Fibroblast of skin of right quadriceps (primary cell): Measurements from ENCODE around the gene OR8A1.

Source experiments
- DNase-seq: peaks from one replicate; pipeline ENCODE4 v3.0.0-alpha.2; 2013

Gene OR8A1

DNA sequence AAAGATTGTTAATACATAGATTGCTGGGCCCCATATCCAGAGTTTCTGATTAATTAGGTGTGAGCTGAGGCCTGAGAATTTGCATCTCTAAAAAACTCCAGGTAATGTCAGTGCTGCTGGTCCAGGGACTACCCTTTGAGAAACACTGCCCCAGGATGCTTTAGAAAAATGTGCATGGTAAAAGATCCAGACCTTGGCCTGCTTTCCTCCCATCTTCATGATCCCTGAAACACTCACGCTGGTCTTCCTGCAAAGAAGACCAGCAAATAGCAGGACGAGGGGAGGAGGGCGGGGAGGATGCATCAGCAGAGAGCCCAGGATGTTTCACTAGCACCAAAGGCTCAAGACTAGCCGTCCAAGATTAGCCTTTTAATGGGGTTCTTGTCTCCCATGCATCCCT, at the start of gene OR8A1:
Gene OR8A1 (plus strand): TSS at position 301 of the 400 bp plus-strand sequence. CDS start 123 bp downstream, outside the sequence.
- no peak for DNase-seq

DNA sequence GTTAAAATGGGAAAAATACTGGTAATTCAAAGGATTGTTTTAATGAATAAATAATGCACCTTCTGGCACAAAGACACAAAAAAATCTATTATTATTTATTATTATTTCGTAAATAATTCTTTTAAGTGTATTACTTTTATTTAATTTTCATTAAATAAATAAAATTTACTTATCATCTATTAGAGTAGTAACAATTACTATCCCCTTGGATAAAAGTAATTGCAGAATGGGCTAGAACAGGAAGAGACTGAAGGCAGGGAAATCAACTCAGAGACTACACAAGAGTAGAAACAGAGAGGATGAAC, 49.3 kb upstream of the OR8A1 start:
- DNase-seq, result no peak

DNA sequence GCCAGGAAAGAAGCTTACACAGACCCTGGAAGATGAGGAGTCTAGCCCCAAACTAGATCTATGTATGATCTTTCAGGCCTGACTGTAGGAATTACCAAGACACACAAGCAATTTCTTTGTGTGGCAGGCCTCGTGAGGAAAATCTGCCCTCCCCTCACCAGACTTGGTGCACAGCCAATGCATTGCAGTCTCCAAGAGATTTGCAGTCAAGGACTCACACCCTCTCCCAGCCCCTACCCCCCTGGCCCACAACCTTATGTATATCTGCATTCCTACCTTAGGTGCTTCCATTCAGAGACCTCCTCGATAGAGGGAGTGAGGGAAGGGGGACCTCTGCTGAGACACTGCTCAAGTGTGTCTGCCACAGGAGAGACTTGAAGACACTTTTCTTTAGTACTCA, 36.2 kb upstream of the OR8A1 start:
- DNase-seq, result no peak

DNA sequence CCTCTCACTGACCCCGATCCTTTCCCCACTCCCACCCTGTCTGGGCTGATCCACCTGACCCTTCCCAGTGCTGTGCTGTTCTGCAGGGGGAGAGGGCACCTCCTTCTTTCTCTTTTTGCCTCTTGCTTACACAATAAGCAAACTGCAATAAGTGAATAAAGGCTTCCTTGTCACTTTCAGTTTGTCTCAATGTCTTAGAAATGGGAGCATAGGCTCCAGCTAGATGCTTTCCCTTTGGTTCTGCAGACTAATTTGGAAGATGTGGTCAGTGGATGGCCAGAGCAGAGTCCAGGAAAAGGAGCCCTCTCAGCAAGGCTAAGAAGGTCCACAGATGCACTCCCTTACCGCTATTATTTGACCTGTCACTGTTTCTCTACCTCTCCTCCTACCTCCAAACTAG, 35.7 kb upstream of the OR8A1 start:
- DNase-seq, result no peak

DNA sequence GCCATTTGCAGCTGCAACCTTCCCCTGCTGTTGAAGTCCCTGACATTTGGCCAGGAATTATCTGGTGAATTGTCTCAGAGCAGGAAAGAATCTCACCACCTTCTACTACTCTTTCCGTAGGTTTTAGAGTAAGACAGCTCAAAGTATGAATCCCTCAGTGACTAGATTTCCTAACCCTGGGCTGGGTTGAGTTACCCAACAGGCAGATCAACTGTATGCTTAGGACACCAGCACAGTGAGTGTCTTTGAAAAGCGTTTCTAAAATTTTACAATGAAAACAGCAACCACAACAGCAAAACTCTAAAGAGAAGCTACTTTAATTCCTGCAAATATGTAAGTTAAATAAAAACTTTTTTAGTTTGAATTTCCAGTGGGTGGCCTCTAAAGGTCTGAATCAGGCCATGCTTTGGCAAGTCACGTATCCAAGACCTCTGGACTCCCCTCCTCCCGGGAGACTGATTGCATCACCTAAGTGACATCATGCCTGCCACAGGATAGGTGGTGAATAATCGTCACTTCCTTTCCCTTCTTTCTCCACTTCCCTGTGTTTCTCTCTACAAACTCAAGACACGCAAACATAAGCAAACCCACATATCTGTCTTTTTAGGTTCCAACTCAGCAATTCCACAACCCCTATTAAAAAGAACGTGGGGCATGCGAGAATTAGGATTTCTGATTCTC, 34.1 kb upstream of the OR8A1 start:
- DNase-seq, result peak; percentile 24

DNA sequence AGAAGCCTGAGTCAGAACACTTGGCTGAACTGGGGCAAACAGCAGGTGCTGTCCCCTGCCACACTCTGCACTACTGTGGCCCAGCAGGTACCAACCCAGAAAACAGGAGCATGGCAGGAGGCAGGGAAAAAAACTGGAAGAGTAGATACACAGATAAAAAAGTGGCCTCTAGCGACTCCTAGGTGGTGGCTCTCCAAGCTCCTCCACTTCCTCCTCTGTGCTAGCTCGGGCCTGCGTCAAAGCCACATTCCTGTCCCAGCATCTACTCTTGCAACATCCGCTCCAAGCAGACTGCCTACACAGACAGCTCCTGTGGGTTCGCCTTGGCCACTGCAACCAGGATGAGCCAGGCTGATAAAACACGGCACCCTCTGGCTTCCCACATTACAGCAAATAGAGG, 33.3 kb upstream of the OR8A1 start:
- DNase-seq, result peak; percentile 39

DNA sequence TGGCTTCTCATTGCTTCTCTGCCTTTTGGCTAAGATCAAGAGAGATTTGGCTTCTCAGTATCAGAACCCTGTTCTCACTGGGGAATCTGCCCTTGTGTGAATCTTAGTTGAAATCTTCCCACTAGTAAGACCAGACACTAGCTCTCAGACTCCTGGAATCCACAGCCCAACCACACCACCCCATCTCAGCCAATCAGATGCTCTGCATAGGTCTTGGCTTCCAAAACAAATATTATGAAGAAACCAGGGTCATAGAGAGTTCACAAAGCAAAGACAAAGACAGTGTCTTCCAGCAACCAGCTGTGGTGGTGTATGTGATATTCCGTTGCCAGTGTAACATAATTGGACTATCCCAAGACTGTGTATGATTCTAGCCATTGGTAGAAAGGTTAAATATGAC, 31.8 kb upstream of the OR8A1 start:
- peak; percentile 17 for DNase-seq

DNA sequence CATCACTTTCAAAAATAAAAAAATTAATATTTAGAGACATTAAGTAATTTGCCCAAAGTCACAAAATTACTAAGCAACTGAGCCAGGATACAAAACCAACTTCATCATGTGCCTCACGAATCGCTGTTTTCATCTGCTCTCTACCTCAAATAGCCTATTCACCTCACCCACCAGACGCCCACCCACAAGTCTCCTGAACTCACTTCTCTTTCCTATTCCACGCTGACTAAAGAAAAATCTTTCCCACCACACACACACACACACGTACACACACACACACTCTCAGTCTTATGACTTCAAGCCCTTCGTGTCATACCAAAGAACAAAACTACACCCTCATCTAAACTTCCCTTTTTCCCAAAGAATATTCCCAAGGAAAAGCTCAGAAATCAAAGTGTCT, 28.6 kb upstream of the OR8A1 start:
- DNase-seq, result no peak

DNA sequence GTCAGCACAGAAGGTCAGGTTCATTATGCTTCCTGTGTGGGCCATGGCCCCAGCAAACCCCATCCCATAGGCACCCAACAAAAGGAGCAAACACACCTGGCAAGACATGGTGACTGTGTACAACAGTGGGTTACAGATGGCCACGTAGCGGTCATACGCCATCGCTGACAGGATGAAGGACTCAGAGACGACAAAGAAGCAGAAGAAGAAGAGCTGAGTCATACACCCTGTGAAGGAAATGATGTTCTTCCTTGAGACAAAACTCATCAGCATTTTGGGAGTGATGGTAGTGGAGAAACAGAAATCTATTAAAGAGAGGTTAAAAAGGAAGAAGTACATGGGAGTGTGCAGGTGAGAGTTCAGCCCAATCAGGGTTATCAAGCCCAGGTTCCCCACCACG, 26.7 kb upstream of the OR8A1 start:
- no peak for DNase-seq

DNA sequence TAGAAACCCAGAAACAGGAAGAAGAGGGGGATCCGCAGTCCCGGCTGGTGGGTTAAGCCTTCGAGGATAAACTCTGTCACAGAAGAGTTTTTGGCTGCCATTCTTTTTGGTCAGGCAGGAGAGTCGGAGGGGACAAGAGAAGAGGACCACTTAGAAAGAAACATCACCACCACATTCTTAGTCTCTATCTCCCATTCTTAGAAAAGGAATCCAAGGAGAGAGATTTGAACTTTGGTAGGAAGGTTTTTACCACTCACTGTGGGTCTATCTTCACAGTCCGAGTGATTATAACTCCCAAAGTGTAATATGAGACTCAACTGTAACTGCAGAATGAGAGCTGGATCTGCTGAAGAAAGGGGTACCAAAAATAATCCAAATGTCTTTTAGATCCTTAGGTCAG, 26.2 kb upstream of the OR8A1 start, which contains the start of gene OR8B12:
Gene OR8B12 (minus strand): TSS at position 101 of the 400 bp plus-strand sequence. CDS start 0 bp downstream, at position 101.
- DNase-seq, result no peak

DNA sequence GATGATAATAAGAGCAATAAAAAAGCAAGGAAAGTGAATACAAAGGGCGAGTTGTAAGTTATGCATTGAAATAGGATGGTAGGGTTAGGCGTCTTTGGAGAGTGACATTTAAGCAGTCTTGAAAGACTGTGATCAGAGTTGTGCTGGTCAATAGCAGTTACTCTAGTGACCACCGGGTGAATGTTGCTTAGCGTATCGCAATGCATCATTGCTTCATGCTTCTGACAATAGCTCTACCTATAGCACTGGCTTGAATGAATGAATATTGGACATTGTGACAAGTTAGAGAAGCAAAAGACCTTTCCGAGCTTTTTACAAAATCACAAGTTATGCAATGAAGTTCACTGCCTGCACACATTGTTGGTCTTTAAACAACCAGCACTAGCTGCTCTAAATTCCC, 18.6 kb upstream of the OR8A1 start:
- DNase-seq, result no peak

DNA sequence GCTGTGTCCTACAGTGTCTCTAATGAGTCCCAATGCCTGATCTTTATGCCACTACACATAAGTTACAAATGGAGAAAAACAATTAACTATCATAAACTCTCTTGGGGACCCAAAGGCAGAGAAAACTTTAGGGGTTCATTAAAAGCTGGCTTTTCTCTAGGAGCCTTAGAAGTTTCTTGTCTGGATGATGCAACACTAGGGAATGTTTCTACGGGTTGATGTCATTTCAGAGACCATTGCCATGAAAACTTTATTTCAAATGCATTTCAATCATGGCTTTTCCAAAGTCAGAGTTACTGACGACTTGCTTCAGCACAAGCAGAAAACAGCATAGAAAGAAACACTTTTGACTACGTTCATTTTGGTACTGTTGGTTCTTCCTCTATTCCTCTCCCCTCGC, 17.8 kb upstream of the OR8A1 start:
- DNase-seq, result no peak

DNA sequence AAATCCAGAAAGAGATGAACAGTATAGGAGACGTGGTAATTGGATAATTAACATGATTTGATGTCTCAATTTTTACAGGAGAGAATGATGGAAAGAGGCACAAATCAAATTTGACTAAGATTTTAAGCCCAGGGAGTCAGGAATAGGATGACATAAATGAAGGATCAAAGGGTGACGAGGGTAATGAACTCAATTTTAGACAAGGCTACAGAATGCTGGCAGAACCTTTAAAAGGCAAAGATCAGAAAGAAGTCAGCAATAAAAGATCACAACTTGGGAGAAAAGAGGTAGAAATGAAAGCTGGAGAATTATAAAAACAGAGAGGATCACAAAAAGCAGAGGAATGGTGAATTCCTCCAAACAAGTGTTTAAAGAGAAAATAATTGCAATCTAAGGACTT, 13.0 kb upstream of the OR8A1 start:
- no peak for DNase-seq

DNA sequence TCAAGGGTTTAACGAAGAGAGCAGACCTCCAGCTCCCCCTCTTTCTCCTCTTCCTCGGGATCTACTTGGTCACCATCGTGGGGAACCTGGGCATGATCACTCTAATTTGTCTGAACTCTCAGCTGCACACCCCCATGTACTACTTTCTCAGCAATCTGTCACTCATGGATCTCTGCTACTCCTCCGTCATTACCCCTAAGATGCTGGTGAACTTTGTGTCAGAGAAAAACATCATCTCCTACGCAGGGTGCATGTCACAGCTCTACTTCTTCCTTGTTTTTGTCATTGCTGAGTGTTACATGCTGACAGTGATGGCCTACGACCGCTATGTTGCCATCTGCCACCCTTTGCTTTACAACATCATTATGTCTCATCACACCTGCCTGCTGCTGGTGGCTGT, 363 bp downstream of the OR8A1 start:
- no peak for DNase-seq

DNA sequence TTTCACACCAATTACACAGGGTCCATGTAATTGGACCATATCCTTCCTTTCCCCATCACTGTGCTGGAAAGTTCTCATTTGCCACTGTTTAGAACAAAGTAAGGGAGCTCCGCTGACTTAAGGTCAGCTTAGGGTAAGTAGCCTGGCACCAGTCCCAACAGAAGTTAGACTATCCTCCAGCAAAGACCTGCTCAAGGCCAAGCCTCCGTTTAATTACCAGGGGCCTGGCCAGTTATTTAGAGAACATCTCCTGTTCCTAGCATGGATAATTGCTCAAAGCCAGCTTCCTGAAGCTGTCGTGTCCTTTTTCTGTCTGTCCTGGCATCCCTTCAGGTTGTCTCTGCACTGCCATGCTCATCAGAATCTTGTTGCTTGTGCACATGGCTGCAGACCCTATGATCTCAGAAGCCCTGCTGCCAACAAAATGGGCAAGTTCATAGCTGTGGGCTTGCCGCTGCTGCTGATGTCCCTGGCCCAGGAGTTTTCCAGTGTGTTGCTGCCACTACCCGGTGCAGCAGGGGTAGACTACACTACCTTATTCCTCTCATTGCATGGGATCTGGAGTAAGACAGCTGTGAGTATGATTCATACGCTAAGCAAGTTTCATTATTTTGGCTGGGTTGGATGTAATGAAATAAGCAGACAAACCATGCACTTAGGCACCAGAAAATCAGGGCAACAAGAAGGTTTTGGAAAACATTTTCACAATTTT, 8.1 kb downstream of the OR8A1 start:
- DNase-seq, result no peak

DNA sequence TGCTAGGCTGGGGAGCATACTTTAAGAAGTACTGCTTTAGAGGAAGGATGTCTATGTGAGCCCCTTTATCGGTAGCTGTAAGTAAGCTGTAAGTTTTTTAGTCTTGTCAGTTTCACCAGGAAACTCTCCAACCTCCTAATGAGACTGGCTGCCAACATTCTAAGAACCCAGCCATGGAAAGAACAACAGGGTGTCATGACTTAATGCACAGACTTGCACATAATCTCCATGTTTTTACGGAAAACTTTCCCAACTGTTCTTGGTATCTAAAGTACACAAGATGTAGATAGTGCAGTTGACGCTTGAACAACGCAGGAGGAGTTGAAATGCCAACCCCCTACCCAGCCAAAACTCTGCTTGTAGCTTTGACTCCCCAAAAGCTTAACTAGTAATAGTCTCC, 9.0 kb downstream of the OR8A1 start:
- no peak for DNase-seq

DNA sequence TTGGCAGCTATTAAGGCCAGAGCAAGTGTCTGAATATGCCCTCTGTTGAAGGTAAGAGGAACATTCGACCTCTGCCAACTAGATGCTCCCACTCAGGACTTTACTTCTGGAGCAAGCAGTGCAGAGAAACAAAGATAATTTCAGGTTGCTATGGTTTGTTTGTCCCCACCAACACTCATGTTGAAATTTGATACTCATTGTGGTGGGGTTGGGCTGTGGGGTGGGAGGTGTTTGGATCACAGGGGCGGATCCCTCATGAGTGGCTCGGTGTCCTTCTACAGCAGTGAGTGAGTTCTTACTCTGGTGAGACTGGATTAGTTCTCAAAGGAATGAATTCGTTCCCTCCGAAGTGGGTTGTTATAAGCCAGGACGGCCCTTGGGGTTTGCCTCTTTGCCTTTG, 12.0 kb downstream of the OR8A1 start:
- no peak for DNase-seq

DNA sequence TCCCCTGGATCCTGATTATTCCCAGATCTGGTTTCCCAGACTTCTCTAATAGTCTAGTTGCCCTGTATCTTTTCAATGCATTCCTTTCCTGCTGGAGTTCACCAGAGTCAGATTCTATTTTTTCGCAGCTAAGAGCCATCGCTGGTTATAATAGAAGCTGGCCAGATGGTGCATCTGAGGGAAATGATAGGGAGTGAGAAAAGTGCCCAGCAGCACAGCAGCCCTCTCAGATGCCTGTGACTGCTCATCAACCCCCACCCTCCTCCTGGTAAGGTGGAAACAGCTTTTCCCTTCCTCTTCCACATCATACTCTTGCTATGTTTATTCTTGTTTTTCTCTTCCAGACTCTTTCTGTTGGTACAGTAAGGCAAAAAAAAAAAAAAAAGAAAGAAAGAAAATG, 12.8 kb downstream of the OR8A1 start:
- DNase-seq, result no peak

DNA sequence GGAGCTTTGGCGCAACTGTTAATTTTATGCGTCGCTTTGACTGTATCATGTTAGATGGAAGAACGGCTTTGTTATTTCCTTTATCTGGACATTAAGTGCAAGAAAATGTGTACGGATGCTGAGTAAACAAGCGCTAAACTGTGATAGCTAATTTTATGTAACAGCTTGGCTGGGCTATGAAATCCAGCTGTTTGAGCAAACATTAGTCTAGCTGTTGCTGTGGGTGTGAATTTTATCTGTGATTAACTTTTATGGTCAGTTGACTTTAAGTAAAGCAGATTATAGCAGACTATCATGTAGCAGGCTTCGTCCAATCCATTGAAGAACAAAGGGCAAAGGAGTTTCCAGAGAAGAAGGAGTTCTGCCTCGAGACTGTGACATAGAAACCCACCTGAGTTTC, 14.0 kb downstream of the OR8A1 start:
- DNase-seq, result no peak

DNA sequence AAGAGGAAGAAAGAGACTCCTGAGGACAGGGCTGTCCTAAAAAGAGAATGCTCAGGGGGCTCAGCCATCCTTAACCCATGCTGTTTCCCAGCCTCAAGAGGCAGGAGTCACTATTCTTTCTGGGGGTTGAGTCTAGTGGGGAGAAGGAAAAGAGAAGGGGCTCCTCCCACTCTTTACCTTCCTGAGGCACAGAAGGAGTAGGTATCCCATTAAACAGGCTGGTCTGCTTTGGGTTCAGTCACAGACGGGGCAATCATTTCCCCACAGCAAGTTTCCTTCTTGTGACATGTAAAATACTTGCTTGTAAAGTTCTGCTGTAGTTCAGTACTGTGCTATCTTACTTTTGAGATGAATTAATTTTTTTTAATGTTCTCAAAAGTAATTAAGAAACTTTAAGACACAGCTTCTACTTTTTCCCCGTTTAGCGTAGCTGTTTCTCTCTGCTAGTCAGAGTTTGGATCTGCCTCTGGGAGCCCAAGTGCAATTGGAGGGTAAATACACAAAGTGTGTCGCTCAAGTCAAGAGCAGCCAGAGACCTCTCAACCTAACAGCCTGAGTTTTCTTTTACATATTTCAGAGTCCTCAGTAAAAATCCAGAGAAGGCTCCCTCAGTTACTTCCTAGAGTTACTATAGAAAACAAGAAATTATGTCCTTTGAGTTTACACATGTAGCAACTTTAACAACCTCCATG, 15.0 kb downstream of the OR8A1 start:
- DNase-seq, result no peak

DNA sequence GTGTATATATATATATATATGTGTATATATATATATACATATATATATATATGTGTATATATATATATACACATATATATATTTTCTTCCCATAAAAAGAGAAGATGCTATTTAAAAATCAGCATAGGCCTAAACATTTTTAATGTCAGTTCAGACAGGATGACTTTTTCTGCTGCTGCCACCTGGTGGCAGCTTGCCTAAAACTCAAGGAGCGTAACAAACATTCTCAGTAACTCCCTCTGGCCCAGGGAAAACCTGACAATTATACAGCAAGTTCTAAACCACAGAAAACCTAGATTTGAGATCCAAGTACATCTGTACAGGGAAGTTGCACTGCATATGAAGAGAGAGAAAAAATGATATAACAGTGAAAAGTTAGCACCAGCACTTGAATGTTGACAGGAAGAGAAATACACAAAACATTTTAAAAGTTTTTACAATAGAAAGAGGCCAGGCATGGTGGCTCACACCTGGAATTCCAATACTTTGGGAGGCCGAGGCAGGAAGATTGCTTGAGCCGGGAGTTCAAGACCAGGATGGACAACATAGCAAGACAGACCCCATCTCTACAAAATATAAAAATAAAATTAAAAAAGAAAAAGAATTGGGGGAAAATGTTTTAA, 16.6 kb downstream of the OR8A1 start:
- peak; percentile 54 for DNase-seq

DNA sequence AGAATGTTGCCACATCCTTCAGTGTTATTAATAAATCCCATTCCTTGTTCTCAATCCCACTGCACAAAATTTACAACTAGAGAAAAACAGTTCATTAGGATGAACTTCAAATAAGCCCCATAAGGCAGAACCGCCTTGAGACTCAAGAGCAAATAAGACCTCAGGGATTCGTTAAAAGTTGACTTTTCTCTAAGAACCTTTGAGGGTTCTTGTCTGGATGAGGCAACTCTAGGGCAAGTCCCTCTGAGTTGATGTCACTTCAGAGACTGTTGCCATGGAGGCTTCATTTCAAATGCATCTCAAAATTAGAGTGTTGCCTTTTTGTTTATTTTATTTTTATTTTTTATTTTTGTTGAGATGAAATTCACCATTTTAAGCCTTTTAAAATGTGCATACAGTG, 21.6 kb downstream of the OR8A1 start:
- no peak for DNase-seq

DNA sequence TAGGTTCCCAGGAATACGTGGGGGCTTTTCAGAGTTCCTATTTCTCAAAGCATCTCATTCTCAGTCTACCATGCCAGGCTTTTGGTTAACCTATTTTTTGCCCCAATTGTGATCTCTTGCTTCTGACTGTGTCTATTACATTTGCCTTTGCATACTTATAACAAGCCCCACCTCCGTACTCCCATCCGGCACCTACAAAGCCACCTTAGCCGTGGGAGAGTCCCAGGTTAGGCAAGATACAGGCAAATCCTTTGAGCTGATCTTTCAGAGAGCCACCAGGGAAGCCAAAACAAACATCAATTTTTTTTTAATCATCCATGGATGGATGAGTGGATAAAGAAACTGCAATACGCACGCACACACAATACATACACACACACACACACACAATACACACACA, 22.8 kb downstream of the OR8A1 start:
- no peak for DNase-seq

DNA sequence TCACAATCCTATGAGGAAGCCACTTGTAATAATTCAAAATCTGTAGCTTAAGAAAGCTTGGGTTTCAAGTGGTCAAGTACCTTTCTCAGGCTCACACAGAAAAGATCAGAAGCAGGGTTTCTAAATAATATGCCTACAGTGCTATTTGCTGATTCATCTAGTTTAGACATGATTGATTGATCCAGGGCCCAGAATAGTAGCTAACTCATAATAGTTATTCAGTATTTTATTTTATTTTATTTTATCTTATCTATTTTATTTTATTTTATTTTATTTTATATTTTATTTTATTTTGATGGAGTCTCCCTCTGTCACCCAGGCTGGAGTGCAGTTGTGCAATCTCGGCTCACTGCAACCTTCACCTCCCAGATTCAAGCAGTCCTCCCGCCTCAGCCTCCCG, 25.5 kb downstream of the OR8A1 start:
- DNase-seq, result no peak
